SJCRH30 (cell line): Measurements from ENCODE around the gene TSHZ2. TPM values are rescaled to one million over a fixed set of nuclear protein-coding genes. Genes with fewer than 3 reads are reported as not detected.
"Not testable (repeated sequence)": the region's sequence is repeated elsewhere in the genome, so short reads cannot be mapped to it uniquely, and the experiment has no call there.

Experiments
- DNase-seq, 2 experiments: peaks; one replicate each; pipeline ENCODE4 v3.0.0-alpha.2; 2015 to 2020
- H3K27ac ChIP-seq: fragments of 250-450 bp; sonication (Bioruptor Pico); 2 replicates; pipeline ENCODE4 v1.5.1; 2020; ENCODE audit warnings: mild to moderate bottlenecking, moderate library complexity
- H3K27me3 ChIP-seq: fragments of 250-450 bp; sonication (Bioruptor Pico); 2 replicates; pipeline ENCODE4 v1.5.1; 2020; ENCODE audit warnings: mild to moderate bottlenecking, moderate library complexity
- H3K36me3 ChIP-seq: fragments of 250-450 bp; sonication (Bioruptor Pico); 2 replicates; pipeline ENCODE4 v1.5.1; 2020; ENCODE audit warnings: mild to moderate bottlenecking, moderate library complexity
- H3K4me1 ChIP-seq: fragments of 250-450 bp; sonication (Bioruptor Pico); 2 replicates; pipeline ENCODE4 v1.5.1; 2020; ENCODE audit warnings: mild to moderate bottlenecking, moderate library complexity
- H3K4me3 ChIP-seq: fragments of 250-450 bp; sonication (Bioruptor Pico); 2 replicates; pipeline ENCODE4 v1.5.1; 2020; ENCODE audit warnings: mild to moderate bottlenecking, moderate library complexity
- H3K9me3 ChIP-seq: fragments of 250-450 bp; sonication (Bioruptor Pico); replicated peaks from 2 replicates; pipeline ENCODE4 v1.5.1; 2020; ENCODE audit warnings: mild to moderate bottlenecking, moderate library complexity
- total RNA-seq: library from RNA; depleted of rRNA; stranded (reverse); fragments of >200 nt; shearing (Covaris generic); gene quantifications from 2 replicates; pipeline ENCODE4 v1.2.3, GENCODE V29; 2014

TSHZ2 gene
- total RNA-seq, 1 experiment from 2014 or later: not detected

- Histone ChIP-seq H3K27ac (no peak overlapping the region), H3K4me3 (no peak overlapping the region), H3K27me3 (peaks cover 14% of the 10 kb centered on the region; the same call in 1 of the 2 replicates), H3K9me3 (no peaks in the 10 kb centered on the region), H3K36me3 (no peaks in the 10 kb centered on the region), H3K4me1 (no peaks in the 10 kb centered on the region)
- no peak for DNase-seq
Observed at GRCh38 chr20:53020376-53020775, 48.2 kb downstream of the TSHZ2 start.

GRCh38 chr20:53020834-53021233 lies 48.7 kb downstream of the TSHZ2 start:
- Histone ChIP-seq H3K27me3 (peaks cover 14% of the 10 kb centered on the region; the same call in 1 of the 2 replicates), H3K27ac (no peak overlapping the region), H3K4me3 (no peak overlapping the region), H3K36me3 (no peaks in the 10 kb centered on the region), H3K9me3 (no peaks in the 10 kb centered on the region), H3K4me1 (no peaks in the 10 kb centered on the region)
- DNase-seq: no peak

GRCh38 chr20:53021934-53022333 lies 49.8 kb downstream of the TSHZ2 start:
- H3K27ac ChIP-seq: no peak overlapping the region
- no peak for DNase-seq
- H3K36me3 ChIP-seq: no peaks in the 10 kb centered on the region

GRCh38 chr20:53023732-53024520 lies 51.8 kb downstream of the TSHZ2 start:
- H3K4me1 ChIP-seq: no peaks in the 10 kb centered on the region
- no peaks in the 10 kb centered on the region for H3K9me3 ChIP-seq
- H3K27ac ChIP-seq: no peak overlapping the region
- H3K27me3 ChIP-seq: peaks cover 12% of the 10 kb centered on the region; the same call in 1 of the 2 replicates
- no peaks in the 10 kb centered on the region for H3K36me3 ChIP-seq
- DNase-seq: no peak
- no peak overlapping the region for H3K4me3 ChIP-seq

More at GRCh38 chr20:53021934-53022333, 49.8 kb downstream of the TSHZ2 start:
- Histone ChIP-seq H3K27me3 (peaks cover 14% of the 10 kb centered on the region; the same call in 1 of the 2 replicates), H3K4me1 (no peaks in the 10 kb centered on the region), H3K9me3 (no peaks in the 10 kb centered on the region), H3K4me3 (no peak overlapping the region)

GRCh38 chr20:53024653-53025052 lies 52.5 kb downstream of the TSHZ2 start:
- DNase-seq, H3K27ac ChIP-seq, H3K36me3 ChIP-seq, H3K4me3 ChIP-seq, H3K27me3 ChIP-seq, H3K9me3 ChIP-seq, H3K4me1 ChIP-seq: not testable (repeated sequence)

- Histone ChIP-seq H3K4me3 (no peak overlapping the region), H3K27ac (no peak overlapping the region), H3K27me3 (peaks cover 20% of the 10 kb centered on the region; the same call in 1 of the 2 replicates), H3K4me1 (no peaks in the 10 kb centered on the region), H3K36me3 (no peaks in the 10 kb centered on the region), H3K9me3 (no peaks in the 10 kb centered on the region)
- DNase-seq: no peak
Observed at GRCh38 chr20:53027089-53027488, 54.9 kb downstream of the TSHZ2 start.

GRCh38 chr20:53028337-53029007 lies 56.3 kb downstream of the TSHZ2 start:
- no peaks in the 10 kb centered on the region for H3K4me1 ChIP-seq
- DNase-seq: no peak

GRCh38 chr20:53030061-53030460 lies 57.9 kb downstream of the TSHZ2 start:
- Histone ChIP-seq H3K27me3 (peaks cover 24% of the 10 kb centered on the region; the same call in 1 of the 2 replicates), H3K4me3 (no peak overlapping the region), H3K27ac (no peak overlapping the region), H3K4me1 (no peaks in the 10 kb centered on the region), H3K9me3 (no peaks in the 10 kb centered on the region), H3K36me3 (no peaks in the 10 kb centered on the region)
- no peak for DNase-seq

More at GRCh38 chr20:53028337-53029007, 56.3 kb downstream of the TSHZ2 start:
- peaks cover 24% of the 10 kb centered on the region; the same call in 1 of the 2 replicates for H3K27me3 ChIP-seq
- H3K27ac ChIP-seq: no peak overlapping the region
- H3K36me3 ChIP-seq: no peaks in the 10 kb centered on the region
- H3K9me3 ChIP-seq: no peaks in the 10 kb centered on the region
- no peak overlapping the region for H3K4me3 ChIP-seq

- no peaks in the 10 kb centered on the region for H3K9me3 ChIP-seq
- DNase-seq: no peak
- no peaks in the 10 kb centered on the region for H3K4me1 ChIP-seq
- H3K27ac ChIP-seq: no peak overlapping the region
- peaks cover 24% of the 10 kb centered on the region; the same call in 1 of the 2 replicates for H3K27me3 ChIP-seq
- no peaks in the 10 kb centered on the region for H3K36me3 ChIP-seq
- H3K4me3 ChIP-seq: no peak overlapping the region
Observed at GRCh38 chr20:53032046-53032445, 59.9 kb downstream of the TSHZ2 start.

GRCh38 chr20:53032478-53032932 lies 60.3 kb downstream of the TSHZ2 start:
- no peak overlapping the region for H3K27ac ChIP-seq
- H3K36me3 ChIP-seq: no peaks in the 10 kb centered on the region
- no peak for DNase-seq
- H3K4me1 ChIP-seq: no peaks in the 10 kb centered on the region
- H3K27me3 ChIP-seq: peaks cover 24% of the 10 kb centered on the region; the same call in 1 of the 2 replicates
- no peak overlapping the region for H3K4me3 ChIP-seq
- H3K9me3 ChIP-seq: no peaks in the 10 kb centered on the region

- H3K4me1 ChIP-seq: no peaks in the 10 kb centered on the region
- no peak overlapping the region for H3K27ac ChIP-seq
- H3K36me3 ChIP-seq: no peaks in the 10 kb centered on the region
- no peak for DNase-seq
- peaks cover 21% of the 10 kb centered on the region; the same call in 1 of the 2 replicates for H3K27me3 ChIP-seq
- H3K9me3 ChIP-seq: no peaks in the 10 kb centered on the region
- H3K4me3 ChIP-seq: no peak overlapping the region
Observed at GRCh38 chr20:53033176-53033575, 61.0 kb downstream of the TSHZ2 start.

GRCh38 chr20:53034899-53035298 lies 62.7 kb downstream of the TSHZ2 start:
- Histone ChIP-seq H3K36me3 (no peaks in the 10 kb centered on the region), H3K4me1 (no peaks in the 10 kb centered on the region), H3K4me3 (no peak overlapping the region), H3K9me3 (no peaks in the 10 kb centered on the region), H3K27ac (no peak overlapping the region), H3K27me3 (peaks cover 18% of the 10 kb centered on the region; the same call in 1 of the 2 replicates)
- DNase-seq: no peak

GRCh38 chr20:53036992-53037391 lies 64.8 kb downstream of the TSHZ2 start:
- Histone ChIP-seq H3K9me3 (no peaks in the 10 kb centered on the region), H3K27ac (no peak overlapping the region), H3K36me3 (no peaks in the 10 kb centered on the region), H3K4me1 (peaks cover 8% of the 10 kb centered on the region; the same call in 1 of the 2 replicates), H3K27me3 (peaks cover 7% of the 10 kb centered on the region; the same call in 1 of the 2 replicates), H3K4me3 (no peak overlapping the region)
- no peak for DNase-seq

- Histone ChIP-seq H3K9me3 (no peaks in the 10 kb centered on the region), H3K4me3 (no peak overlapping the region), H3K27ac (no peak overlapping the region), H3K4me1 (peaks cover 8% of the 10 kb centered on the region; the same call in 1 of the 2 replicates), H3K27me3 (peaks cover 4% of the 10 kb centered on the region; the same call in 1 of the 2 replicates), H3K36me3 (no peaks in the 10 kb centered on the region)
- DNase-seq: no peak
Observed at GRCh38 chr20:53037621-53038020, 65.5 kb downstream of the TSHZ2 start.

GRCh38 chr20:53038299-53038698 lies 66.1 kb downstream of the TSHZ2 start:
- no peaks in the 10 kb centered on the region for H3K36me3 ChIP-seq
- no peaks in the 10 kb centered on the region; the same call in 1 of the 2 replicates for H3K27me3 ChIP-seq
- H3K9me3 ChIP-seq: no peaks in the 10 kb centered on the region
- H3K27ac ChIP-seq: no peak overlapping the region
- no peak overlapping the region for H3K4me3 ChIP-seq
- H3K4me1 ChIP-seq: peaks cover 8% of the 10 kb centered on the region; the same call in 1 of the 2 replicates
- DNase-seq: no peak
